Measurements from ENCODE around the gene PRR30. TPM values are rescaled to one million over a fixed set of nuclear protein-coding genes. Genes with fewer than 3 reads are reported as not detected.
"Not testable (repeated sequence)": the region's sequence is repeated elsewhere in the genome, so short reads cannot be mapped to it uniquely, and the experiment has no call there.

The PRR30 gene
- total RNA-seq, 1 donor from 2014 or later: not detected

DNA sequence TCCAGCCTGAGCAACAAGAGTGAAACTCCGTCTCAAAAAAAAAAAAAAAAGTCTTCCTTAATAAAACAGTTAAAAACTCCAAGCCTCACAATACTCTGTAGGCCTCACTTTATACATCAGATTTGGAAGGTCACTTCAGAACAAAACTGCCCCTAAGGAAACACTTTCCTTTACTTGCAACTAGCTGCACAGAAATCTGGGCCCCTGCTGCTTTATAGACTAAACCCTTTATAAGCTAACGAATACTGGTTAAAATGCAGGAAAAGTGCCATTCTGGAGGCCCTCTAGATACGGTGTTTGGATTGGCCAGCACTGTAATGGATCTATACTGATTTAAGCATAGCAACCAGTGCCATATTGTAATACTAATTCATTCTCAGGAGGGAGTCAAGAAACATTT is 14.1 kb downstream of the PRR30 start:
- DNase-seq: no peak
- Mint-ChIP-seq H3K36me3 (ENCODE audit: unreplicated experiment) (no peaks in the 10 kb centered on the region), H3K4me1 (ENCODE audit: low read depth, unreplicated experiment) (peaks cover 2% of the 10 kb centered on the region), H3K27me3 (ENCODE audit: unreplicated experiment) (peaks cover 14% of the 10 kb centered on the region), H3K9me3 (ENCODE audit: unreplicated experiment) (peaks cover 2% of the 10 kb centered on the region), H3K4me3 (ENCODE audit: unreplicated experiment) (no peak overlapping the region), H3K27ac (ENCODE audit: unreplicated experiment) (no peak overlapping the region)
- no peak for TF ChIP-seq CTCF (IDR thresholded peaks at IDR 0.05; ENCODE audit: partially characterized antibody, unreplicated experiment)

- Mint-ChIP-seq H3K27me3 (ENCODE audit: unreplicated experiment) (peaks cover 15% of the 10 kb centered on the region), H3K4me1 (ENCODE audit: low read depth, unreplicated experiment) (peaks cover 3% of the 10 kb centered on the region)
- TF ChIP-seq CTCF (IDR thresholded peaks at IDR 0.05; ENCODE audit: partially characterized antibody, unreplicated experiment): no peak
Observed at GRCh38 chr2:27123302-27124150, 15.7 kb downstream of the PRR30 start, which contains the start of gene ABHD1. Gene ABHD1 (plus strand): TSS chr2:27123815. CDS start chr2:27123949, 134 bp downstream.

GRCh38 chr2:27122791-27123190 is 16.4 kb downstream of the PRR30 start:
- H3K27me3 Mint-ChIP-seq (ENCODE audit: unreplicated experiment): peaks cover 19% of the 10 kb centered on the region
- no peaks in the 10 kb centered on the region for H3K36me3 Mint-ChIP-seq (ENCODE audit: unreplicated experiment)
- no peak overlapping the region for H3K27ac Mint-ChIP-seq (ENCODE audit: unreplicated experiment)
- H3K4me1 Mint-ChIP-seq (ENCODE audit: low read depth, unreplicated experiment): peaks cover 3% of the 10 kb centered on the region
- H3K4me3 Mint-ChIP-seq (ENCODE audit: unreplicated experiment): peak overlapping the region; percentile 94
- DNase-seq: no peak
- no peak for TF ChIP-seq CTCF (IDR thresholded peaks at IDR 0.05; ENCODE audit: partially characterized antibody, unreplicated experiment)
- H3K9me3 Mint-ChIP-seq (ENCODE audit: unreplicated experiment): peaks cover 6% of the 10 kb centered on the region

More at GRCh38 chr2:27123302-27124150, 15.7 kb downstream of the PRR30 start, which contains the start of gene ABHD1:
- peak within 1 kb of the TSS; percentile 94 for H3K4me3 Mint-ChIP-seq (ENCODE audit: unreplicated experiment)
- H3K36me3 Mint-ChIP-seq (ENCODE audit: unreplicated experiment): no peaks in the 10 kb centered on the region
- peak; percentile 71 for DNase-seq
- H3K9me3 Mint-ChIP-seq (ENCODE audit: unreplicated experiment): peaks cover 6% of the 10 kb centered on the region
- H3K27ac Mint-ChIP-seq (ENCODE audit: unreplicated experiment): peak within 1 kb of the TSS; percentile 12

GRCh38 chr2:27121906-27122305 is 17.3 kb downstream of the PRR30 start:
- Mint-ChIP-seq H3K36me3 (ENCODE audit: unreplicated experiment) (no peaks in the 10 kb centered on the region), H3K9me3 (ENCODE audit: unreplicated experiment) (peaks cover 6% of the 10 kb centered on the region), H3K4me1 (ENCODE audit: low read depth, unreplicated experiment) (peaks cover 3% of the 10 kb centered on the region), H3K4me3 (ENCODE audit: unreplicated experiment) (no peak overlapping the region), H3K27ac (ENCODE audit: unreplicated experiment) (no peak overlapping the region), H3K27me3 (ENCODE audit: unreplicated experiment) (peaks cover 21% of the 10 kb centered on the region)
- TF ChIP-seq CTCF (IDR thresholded peaks at IDR 0.05; ENCODE audit: partially characterized antibody, unreplicated experiment): no peak
- DNase-seq: no peak

DNA sequence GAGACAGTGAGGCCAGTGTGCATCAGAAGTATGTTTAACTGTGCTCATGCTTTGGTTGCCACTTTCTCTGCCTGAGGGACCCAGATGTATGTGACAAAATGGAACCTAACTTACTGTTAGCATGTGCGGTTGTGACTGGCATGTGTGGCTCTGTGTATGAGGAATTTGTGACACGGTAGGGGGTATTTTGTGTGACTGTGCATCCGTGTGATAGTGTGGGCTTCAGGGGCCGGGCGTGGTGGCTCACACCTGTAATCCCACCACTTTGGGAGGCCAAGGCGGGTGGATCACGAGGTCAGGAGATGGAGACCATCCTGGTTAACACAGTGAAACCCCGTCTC is 19.9 kb downstream of the PRR30 start:
- not testable (repeated sequence) for H3K27ac Mint-ChIP-seq (ENCODE audit: unreplicated experiment); H3K9me3 Mint-ChIP-seq (ENCODE audit: unreplicated experiment); DNase-seq; H3K4me1 Mint-ChIP-seq (ENCODE audit: low read depth, unreplicated experiment); H3K36me3 Mint-ChIP-seq (ENCODE audit: unreplicated experiment)
- H3K4me3 Mint-ChIP-seq (ENCODE audit: unreplicated experiment): peak overlapping the region; percentile 86
- H3K27me3 Mint-ChIP-seq (ENCODE audit: unreplicated experiment): peaks cover 23% of the 10 kb centered on the region
